HG02798 (cell line): ENCODE results near the gene PC.
"Not testable (repeated sequence)": the region's sequence is repeated elsewhere in the genome, so short reads cannot be mapped to it uniquely, and the experiment has no call there.

Experiments used
- ATAC-seq: cut with Tn5 transposase; IDR thresholded peaks from one replicate; pipeline ENCODE4 v1.9.1; 2021; ENCODE audit warnings: mild to moderate bottlenecking; ENCODE audit not compliant: unreplicated experiment, poor library complexity

PC gene, protein sequence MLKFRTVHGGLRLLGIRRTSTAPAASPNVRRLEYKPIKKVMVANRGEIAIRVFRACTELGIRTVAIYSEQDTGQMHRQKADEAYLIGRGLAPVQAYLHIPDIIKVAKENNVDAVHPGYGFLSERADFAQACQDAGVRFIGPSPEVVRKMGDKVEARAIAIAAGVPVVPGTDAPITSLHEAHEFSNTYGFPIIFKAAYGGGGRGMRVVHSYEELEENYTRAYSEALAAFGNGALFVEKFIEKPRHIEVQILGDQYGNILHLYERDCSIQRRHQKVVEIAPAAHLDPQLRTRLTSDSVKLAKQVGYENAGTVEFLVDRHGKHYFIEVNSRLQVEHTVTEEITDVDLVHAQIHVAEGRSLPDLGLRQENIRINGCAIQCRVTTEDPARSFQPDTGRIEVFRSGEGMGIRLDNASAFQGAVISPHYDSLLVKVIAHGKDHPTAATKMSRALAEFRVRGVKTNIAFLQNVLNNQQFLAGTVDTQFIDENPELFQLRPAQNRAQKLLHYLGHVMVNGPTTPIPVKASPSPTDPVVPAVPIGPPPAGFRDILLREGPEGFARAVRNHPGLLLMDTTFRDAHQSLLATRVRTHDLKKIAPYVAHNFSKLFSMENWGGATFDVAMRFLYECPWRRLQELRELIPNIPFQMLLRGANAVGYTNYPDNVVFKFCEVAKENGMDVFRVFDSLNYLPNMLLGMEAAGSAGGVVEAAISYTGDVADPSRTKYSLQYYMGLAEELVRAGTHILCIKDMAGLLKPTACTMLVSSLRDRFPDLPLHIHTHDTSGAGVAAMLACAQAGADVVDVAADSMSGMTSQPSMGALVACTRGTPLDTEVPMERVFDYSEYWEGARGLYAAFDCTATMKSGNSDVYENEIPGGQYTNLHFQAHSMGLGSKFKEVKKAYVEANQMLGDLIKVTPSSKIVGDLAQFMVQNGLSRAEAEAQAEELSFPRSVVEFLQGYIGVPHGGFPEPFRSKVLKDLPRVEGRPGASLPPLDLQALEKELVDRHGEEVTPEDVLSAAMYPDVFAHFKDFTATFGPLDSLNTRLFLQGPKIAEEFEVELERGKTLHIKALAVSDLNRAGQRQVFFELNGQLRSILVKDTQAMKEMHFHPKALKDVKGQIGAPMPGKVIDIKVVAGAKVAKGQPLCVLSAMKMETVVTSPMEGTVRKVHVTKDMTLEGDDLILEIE

DNA sequence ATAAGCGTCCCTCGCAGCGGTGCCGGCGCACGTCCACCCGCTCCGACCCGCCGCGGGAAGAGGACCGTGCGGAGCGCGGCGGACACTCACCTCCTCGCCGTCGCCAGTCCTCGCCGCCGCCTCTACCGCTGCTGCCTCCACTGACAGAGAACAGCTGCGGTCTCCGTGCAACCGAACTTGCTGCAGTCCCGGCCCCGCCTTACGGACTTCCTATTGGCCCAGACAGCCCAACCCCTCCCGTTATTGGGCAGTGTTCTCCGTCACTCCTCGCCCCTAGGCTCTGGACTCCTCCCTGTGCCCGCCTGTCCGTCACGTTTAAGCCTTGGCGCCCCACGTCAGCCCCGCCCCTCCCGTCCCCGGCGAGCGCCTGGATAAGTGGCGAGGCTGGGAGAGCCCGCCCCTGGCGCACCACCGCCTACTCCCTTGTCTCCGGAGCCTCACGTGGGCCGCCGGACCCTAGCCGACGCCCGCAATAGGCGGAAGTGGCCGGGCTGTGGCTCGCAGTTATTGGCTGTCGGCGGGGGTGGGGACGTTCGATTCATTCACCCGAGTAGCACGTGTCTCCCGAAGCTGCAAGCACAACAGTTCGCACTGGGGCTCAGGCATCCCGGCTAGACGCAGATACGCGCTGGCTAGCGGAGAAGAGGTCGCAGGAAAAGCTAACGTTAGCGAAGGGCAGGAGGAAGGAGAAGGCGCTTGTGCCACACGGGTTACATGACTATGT, at the start of gene PC:
Gene PC (minus strand): TSS at position 152 of the 724 bp plus-strand sequence. CDS start 86,224 bp downstream, outside the sequence.
- peak; percentile 94 for ATAC-seq

DNA sequence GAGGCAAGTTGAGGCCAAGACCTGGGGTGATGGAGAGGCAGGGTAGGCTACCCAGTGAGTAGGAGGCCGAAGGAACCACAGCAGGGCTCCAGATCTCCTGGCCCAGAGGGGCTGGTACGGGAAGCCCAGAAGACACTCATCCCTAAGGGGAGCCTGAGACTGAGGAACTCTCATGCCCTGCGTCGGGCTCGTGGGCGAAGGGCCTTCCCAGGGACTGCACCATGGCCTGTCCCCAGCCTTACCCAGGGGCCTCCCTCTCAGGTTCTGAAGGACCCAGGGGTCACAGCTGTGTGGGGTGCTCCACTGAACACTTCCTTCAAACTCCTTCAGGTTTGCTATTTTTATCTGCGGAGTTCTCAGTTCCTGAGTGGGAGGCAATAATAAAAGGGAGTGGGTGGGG, 48.9 kb upstream of the PC start:
- no peak for ATAC-seq

DNA sequence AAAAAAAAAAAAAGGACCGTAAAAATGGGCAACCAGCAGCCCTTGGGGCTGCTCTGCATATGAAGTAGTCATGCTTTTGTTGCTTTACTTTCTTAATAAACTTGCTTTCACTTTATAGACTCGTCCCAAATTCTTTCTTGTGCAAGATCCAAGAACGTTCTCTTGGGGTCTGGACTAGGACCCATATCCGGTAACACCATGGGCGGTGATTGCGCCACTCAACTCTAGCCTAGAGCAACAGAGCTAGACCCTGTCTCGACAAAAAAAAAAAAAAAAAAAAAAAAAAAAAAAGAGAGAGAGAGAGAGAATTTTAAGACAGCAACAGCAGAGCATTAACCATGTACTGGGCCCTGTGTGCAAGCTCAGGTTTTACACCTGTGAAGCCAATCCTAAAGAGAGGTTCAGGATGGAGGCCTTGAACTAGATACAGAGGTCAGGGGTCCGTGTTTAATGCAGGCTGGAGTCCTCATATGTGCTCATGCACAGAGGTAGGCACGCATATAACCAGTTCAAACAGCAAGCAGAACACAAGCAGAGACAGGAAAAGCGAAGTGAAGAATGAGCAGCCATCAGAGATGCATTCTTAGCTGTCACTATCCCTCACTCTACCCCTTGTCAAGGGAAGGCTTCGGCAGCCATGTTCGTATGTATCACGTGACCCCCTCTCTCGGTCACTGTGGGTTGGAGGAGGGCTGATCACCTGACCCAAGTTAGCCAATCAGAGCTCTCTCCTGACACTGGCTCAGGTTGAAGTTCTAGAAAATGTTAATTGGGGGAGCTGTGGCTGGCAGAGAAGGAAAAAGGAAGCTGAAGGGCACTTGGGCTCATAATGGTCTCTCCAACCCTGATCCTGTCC, 48.1 kb upstream of the PC start:
- no peak for ATAC-seq

DNA sequence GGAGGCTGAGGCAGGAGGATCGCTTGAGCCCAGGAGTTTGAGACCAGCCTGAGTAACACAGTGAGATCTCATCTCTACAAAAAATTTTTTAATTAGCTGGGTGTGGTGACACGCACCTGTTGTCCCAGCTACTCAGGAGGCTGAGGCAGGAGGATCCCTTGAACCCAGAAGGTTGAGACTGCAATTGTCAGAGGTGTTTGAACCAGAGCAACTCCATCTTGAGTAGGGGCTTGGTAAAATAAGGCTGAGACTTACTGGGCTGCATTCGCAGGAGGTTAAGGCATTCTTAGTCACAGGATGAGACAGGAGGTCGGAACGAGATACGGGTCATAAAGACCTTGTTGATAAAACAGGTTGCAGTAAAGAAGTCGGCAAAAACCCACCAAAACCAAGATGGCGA, 47.0 kb upstream of the PC start:
- not testable (repeated sequence) for ATAC-seq

DNA sequence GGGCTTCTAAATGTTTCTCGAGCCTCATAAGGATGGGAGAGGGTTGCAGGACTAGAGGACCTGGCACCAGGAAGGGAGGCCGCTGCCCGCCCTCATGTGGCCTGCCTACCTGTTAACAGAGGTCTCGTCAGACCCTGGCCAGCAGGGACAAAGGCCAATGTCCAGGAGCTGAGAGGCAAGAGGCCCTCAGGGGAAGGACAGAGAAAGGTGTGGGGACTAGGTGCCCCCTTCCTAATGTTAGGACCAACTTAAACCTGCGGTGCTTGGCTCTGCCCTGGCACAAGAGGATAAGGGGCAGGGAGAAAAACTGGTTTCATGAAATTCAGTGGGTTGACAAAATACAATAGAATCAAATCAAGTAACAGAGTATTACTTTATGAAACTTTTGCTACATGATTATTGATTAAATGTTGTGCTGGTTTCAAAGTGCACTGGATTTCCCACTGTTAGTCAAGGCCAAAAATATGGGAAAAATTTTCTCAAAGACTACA, 44.8 kb upstream of the PC start:
- no peak for ATAC-seq

DNA sequence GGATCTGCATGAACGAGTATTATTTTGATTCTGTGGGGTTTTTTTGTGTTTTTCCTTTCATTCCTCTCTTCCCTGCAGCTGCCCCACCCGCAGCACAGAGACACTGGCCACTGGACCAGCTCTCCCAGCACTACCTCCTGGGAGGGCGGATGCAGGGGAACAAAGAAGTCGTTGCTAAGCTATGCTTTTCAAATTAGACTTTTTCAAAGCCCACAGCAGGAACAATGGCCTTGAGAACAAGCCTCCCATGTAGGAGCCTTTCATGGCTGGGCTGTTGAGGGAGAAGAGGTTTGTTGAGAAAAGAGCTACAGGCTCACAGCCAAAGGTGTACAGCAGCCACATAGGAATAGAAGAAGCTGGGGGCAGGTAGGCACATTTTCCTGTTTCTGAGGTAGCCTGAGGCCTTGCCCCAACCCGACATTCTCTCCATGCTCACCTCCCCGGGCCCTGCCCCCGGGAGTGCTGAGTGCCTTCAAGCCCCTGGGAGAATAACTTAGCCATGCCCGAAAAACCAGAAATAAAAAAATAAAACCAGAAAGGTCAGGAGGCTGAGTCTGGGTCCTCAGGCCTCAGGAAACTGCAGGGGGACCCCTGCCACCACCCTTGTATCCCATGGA, 44.2 kb upstream of the PC start:
- ATAC-seq, result no peak

DNA sequence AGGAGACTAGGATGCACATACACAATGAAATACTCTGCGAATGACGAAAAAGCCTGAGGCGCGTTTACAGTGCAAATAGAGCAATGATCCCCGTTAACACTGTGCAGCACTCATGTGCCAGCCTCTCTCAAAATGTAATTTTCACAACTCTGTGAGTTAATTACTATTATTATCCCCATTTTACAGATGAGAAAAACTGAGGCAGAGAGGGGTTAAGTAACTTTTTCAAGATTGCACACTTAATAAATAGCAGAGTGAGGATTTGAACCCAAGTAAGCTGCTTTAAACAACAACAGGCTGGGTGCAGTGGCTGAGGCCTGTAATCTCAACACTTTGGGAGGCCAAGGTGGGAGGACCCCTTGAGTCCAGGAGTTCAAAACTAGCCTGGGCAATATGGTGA, 43.1 kb upstream of the PC start:
- ATAC-seq, result no peak

DNA sequence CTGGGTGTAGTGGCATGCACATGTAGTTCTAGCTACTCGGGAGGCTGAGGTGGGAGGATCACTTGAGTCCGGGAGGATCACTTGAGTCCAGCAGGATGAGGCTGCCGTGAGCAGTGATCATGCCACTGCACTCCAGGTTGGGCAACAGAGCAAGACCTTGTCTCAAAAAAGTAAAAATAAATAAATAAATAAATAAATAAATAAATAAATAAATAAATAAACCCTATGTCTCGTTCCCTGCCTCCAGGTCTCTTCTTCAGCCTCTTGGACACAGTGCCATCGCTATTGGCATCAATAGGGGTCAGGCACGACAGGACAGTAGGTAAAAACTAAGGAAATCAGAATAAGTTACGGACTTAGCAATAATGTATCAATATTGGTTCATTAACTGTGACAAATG, 41.4 kb upstream of the PC start:
- ATAC-seq, result no peak

DNA sequence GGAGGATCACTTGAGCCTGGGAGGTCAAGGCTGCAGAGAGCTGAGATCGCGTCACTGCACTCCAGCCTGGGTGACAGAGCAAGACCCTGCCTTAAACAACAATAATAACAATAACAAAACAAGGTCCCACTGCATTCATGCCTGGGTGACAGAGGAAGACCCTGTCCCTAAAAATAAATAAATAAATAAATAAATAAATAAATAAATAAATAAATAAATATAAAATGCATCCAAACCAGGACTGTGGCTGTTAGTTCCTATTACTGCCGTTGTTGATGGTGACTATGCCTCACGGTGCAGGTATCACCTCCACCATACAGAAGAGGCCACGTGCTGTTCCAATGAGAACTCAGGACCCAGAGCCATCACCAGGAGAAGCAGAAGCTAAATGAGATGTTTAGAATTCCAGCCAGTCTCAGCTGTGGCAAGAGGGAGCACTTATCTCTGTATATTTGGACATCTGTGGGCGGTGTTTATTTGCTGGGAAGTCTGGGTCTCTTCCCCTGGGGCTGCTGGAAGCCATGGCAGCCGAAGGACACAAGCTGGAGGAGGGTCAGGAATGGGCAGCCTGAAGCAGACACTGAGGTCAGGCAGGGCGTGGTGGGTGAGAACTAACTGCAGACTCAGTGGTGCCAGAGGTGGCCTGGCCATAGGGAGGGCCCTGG, 38.6 kb upstream of the PC start:
- ATAC-seq, result no peak

DNA sequence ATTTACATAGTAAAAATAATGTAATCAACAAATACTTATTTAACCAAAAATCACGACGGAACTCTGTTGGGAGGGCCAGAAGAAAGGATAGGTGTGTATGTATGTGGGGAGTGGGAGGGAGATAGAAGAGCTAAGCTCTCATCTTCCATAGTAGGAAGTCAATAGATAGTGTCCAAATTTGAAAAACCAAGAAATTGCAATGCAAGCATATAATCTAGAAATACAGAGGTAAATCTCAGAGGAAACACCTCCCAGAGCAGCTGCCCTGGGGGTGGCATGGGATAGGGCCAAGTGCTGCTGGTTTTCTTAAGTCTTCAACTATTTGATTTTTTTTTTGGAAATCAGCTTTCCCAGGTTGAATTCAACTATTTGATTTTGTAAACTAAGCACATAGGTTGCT, 33.9 kb upstream of the PC start:
- no peak for ATAC-seq

DNA sequence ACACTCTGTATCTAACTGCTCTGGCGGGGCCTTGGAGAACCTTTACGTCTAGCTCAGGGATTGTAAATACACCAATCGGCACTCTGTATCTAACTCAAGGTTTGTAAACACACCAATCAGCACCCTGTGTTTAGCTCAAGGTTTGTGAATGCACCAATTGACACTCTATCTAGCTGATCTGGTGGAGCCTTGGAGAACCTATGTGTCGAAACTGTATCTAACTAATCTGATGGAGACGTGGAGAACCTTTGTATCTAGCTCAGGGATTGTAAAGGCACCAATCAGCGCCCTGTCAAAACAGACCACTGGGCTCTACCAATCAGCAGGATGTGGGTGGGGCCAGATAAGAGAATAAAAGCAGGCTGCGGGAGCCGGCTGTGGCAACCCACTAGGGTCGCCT, 31.2 kb upstream of the PC start:
- not testable (repeated sequence) for ATAC-seq

DNA sequence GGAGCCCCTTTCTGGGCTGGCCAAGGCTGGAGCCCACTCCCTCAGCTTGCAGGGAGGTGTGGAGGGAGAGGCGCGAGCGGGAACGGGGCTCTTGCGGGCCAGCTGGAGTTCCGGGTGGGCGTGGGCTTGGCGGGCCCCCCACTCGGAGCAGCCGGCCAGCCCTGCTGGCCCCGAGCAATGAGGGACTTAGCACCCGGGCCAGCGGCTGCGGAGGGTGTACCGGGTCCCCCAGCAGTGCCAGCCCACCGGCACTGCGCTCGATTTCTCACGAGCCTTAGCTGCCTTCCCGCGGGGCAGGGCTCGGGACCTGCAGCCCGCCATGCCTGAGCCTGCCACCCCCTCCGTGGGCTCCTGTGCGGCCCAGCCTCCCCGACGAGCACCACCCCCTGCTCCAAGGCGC, 30.6 kb upstream of the PC start:
- ATAC-seq, result not testable (repeated sequence)

DNA sequence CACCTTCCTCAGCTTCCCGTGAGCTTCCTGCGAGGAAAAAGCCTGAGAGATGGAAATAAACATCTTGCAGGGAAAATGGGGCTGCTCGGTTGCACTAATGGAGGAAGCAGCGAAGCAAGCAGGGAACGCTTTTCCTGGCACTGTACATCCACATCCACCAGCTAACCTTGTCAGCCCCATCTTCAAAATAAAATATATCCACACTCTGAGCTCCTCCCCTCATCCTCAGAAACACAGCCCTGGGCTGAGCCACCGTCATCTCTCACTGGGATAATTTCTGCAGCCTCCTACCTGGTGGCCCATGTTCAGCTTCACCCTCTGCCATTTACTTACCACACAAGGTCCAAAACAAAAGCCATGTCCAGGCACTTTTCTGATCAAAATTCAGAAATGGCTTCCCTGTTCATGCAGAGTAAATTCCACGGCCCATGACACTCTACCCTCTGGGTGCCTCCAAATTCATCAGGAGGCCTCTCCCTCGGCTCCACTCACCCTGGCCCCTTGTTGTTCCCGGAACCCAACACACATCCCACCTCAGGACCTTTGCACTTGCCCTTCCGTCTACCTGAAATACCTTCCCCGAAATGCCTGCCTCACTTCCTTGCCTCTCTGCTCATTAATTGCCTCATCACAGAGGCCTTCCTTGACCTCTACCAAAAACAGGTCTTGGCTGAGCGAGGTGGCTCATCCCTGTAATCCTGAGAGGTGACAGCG, 29.9 kb upstream of the PC start:
- ATAC-seq, result no peak

DNA sequence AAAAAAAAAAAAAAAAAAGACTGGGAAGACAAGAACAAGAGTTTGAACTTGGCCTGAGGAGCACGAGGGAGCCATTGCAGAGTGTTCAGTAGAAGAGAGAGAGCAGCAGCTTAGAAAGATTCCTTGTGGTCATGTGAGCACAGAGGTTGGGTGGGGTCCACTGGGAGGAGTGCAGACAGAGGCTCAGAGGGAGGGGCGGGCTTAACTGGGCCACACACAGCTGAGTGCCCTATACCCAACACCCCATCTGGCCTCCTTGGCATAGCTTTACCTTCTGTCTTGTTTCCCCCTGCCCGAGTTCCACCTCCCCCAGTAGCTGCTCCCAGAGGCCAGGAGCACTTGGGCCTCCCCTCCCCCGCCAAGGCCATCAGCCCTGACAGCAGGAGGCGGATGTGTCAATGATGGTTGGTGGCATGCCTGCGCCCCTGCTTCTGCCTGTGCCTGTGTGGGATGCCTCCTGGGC, 29.0 kb upstream of the PC start:
- no peak for ATAC-seq

DNA sequence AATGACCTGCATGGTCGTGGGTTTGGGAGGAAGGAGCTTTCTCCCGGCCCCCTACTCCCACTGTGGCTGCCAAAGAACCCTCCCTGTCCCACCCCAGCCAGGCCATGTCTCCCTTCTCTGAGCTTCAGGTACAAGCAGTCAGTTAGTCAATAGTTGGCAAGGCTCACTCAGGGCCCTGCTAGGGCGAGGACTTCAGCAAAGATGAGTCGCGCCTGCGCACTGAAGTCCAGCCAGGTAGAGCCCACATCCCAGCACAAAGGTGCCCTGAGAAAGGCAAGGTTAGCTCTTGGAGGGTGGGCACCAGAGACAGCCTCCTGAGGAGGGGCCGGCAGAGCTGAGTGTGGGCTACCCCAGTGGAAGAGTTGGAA, 28.0 kb upstream of the PC start:
- ATAC-seq, result no peak

DNA sequence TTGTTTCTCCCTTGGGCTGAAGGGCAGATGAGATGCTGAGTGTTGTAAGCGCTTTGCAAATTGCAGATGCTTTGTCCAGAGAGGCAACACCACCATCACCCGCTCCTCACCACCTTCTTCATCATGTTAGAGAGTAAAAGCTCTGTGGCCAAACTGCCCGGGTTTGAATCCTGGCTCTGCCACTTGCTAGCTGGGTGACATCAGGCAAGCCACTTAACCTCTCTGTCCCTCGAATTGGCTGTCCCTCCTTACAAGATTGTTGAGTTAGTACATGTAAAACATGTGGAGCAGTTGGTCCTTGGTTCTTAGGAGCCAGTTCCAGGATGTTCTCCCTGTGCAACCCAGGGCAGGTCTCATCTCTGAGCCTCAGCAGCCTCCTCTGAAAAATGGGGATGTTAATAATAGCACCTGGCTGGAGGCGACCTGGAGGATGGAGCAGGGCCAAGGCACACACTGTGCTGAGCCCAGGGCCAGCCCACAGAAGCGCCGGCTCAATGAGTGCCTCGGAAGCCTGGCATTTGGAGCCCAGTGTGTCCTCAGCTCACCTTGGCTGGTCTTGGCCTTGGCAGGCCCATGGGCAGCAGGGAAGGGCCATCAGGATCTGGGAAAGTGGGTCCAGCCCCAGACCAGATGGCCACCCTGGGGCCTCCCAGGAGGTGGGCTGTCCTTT, 27.5 kb upstream of the PC start:
- no peak for ATAC-seq
